ENCODE measurements around the gene RAPGEF4.

DNA sequence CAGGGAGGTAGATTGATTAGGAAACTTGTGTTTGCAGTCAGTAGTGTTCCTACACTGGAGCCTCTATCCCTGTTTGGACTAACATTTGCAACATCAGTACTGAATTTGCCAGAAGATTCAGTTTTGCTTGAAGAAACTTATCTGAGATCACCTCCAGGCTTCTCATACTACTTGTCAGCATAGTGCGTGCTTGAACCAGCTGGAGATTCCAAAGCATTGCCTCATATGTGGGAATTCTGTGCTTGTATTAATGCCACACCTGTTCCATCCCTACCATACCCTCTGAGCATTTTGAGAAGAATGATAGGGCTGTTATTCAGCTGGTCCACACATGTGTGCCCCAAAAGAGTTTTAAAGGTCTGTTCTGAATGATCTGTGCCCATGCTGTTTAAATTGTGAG lies 148.7 kb downstream of the RAPGEF4 start:
- no peak for TF ChIP-seq POLR2A (IDR thresholded peaks at IDR 0.05)
- TF ChIP-seq, protein P1, sequence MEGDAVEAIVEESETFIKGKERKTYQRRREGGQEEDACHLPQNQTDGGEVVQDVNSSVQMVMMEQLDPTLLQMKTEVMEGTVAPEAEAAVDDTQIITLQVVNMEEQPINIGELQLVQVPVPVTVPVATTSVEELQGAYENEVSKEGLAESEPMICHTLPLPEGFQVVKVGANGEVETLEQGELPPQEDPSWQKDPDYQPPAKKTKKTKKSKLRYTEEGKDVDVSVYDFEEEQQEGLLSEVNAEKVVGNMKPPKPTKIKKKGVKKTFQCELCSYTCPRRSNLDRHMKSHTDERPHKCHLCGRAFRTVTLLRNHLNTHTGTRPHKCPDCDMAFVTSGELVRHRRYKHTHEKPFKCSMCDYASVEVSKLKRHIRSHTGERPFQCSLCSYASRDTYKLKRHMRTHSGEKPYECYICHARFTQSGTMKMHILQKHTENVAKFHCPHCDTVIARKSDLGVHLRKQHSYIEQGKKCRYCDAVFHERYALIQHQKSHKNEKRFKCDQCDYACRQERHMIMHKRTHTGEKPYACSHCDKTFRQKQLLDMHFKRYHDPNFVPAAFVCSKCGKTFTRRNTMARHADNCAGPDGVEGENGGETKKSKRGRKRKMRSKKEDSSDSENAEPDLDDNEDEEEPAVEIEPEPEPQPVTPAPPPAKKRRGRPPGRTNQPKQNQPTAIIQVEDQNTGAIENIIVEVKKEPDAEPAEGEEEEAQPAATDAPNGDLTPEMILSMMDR (IDR thresholded peaks at IDR 0.05): no peak
